H1 (cell line): ENCODE data around the gene CCDC197. TPM values are rescaled to one million over a fixed set of nuclear protein-coding genes. Genes with fewer than 3 reads are reported as not detected.

Experiments used
- CTCF ChIA-PET: fragments of 300-600 bp; sonication (Branson Sonifier 250); formaldehyde crosslinking; loops from one replicate; lab custom pipeline; 2021; ENCODE audit not compliant: partially characterized antibody; lab: Charles Lee
- POLR2A ChIA-PET: fragments of 300-600 bp; sonication (Branson Sonifier 250); formaldehyde crosslinking; loops from one replicate; lab custom pipeline; 2021; ENCODE audit warnings: inconsistent platforms; ENCODE audit not compliant: partially characterized antibody; lab: Charles Lee
- DNase-seq, 2 experiments: peaks; one replicate each; pipeline versions ENCODE4 v3.0.0 to v3.0.0-alpha.2; 2010 to 2022; ENCODE audit warnings: low spot score in 2 of 2, low read depth in 1 of 2, mixed read lengths in 1 of 2
- FAIRE-seq: peaks from 2 replicates; lab custom pipeline; 2011; peaks lifted over from hg19 to GRCh38; lab: Jason Lieb, UNC
- H2AFZ ChIP-seq: 2 replicates; pipeline ENCODE4 v1.8.1; 2012; ENCODE audit warnings: low read length, inconsistent platforms
- H2AK5ac ChIP-seq: 2 replicates; pipeline ENCODE4 v1.6.1; 2013; ENCODE audit warnings: low read depth, low read length
- H2BK120ac ChIP-seq: replicated peaks from 2 replicates; pipeline ENCODE3; 2013; ENCODE audit warnings: low read depth, low read length, inconsistent platforms
- H2BK12ac ChIP-seq: 2 replicates; pipeline ENCODE4 v1.6.1; 2013; ENCODE audit warnings: low read depth, low read length
- H2BK15ac ChIP-seq: 2 replicates; pipeline ENCODE4 v1.6.1; 2013; ENCODE audit warnings: low read length
- H2BK20ac ChIP-seq: 2 replicates; pipeline ENCODE4 v1.6.1; 2013; ENCODE audit warnings: low read length
- H2BK5ac ChIP-seq: 2 replicates; pipeline ENCODE4 v1.6.1; 2013; ENCODE audit warnings: low read depth, low read length
- H3K14ac ChIP-seq: 2 replicates; pipeline ENCODE4 v1.6.1; 2013; ENCODE audit warnings: inconsistent platforms; ENCODE audit not compliant: insufficient read length
- H3K18ac ChIP-seq: 2 replicates; pipeline ENCODE4 v1.6.1; 2013; ENCODE audit warnings: low read length; ENCODE audit errors: extremely low read depth
- H3K23ac ChIP-seq: 2 replicates; pipeline ENCODE4 v1.6.1; 2013; ENCODE audit warnings: inconsistent platforms; ENCODE audit not compliant: insufficient read length
- H3K23me2 ChIP-seq: 2 replicates; pipeline ENCODE4 v1.6.1; 2013; ENCODE audit warnings: low read depth, low read length
- H3K27ac ChIP-seq: 2 replicates; pipeline ENCODE4 v1.6.1; 2011; ENCODE audit warnings: low read depth, low read length, inconsistent platforms
- H3K27me3 ChIP-seq, 4 experiments: replicated peaks in 1 of 4; 1 replicate in 1 of 4; 2 replicates in 3 of 4; pipeline versions ENCODE4 v1.6.1 to v1.8.1; 2011 to 2013; ENCODE audit warnings: low read length in 3 of 4, mild to moderate bottlenecking in 3 of 4, inconsistent platforms in 2 of 4, mixed read lengths in 2 of 4, moderate library complexity in 1 of 4; ENCODE audit not compliant: control insufficient read depth in 3 of 4, insufficient read depth in 3 of 4; ENCODE audit errors: extremely low read depth in 1 of 4
- H3K36me3 ChIP-seq, 4 experiments: 2 replicates each; pipeline versions ENCODE4 v1.6.1 to v1.8.1; 2011 to 2013; ENCODE audit warnings: mild to moderate bottlenecking in 4 of 4, low read length in 3 of 4, moderate library complexity in 2 of 4, control low read depth in 1 of 4, inconsistent platforms in 1 of 4; ENCODE audit not compliant: insufficient read depth in 4 of 4, control insufficient read depth in 2 of 4
- H3K4ac ChIP-seq: replicated peaks from 2 replicates; pipeline ENCODE3; 2013; ENCODE audit warnings: low read length, low read depth, mixed read lengths, inconsistent platforms; ENCODE audit not compliant: insufficient read length
- H3K4me1 ChIP-seq, 4 experiments: replicated peaks in 1 of 4; 1 replicate in 1 of 4; 2 replicates in 3 of 4; pipeline versions ENCODE4 v1.6.1 to v1.8.1; 2011 to 2013; ENCODE audit warnings: low read length in 3 of 4, inconsistent platforms in 2 of 4, mixed read lengths in 1 of 4; ENCODE audit not compliant: insufficient read depth in 4 of 4, control insufficient read depth in 3 of 4
- H3K4me2 ChIP-seq, 2 experiments: 2 replicates each; pipeline versions ENCODE4 v1.6.1 to v1.8.1; 2011 to 2013; ENCODE audit warnings: low read depth in 2 of 2, low read length in 2 of 2, control low read depth in 1 of 2, inconsistent platforms in 1 of 2, mild to moderate bottlenecking in 1 of 2; ENCODE audit not compliant: insufficient read depth in 1 of 2
- H3K4me3 ChIP-seq, 4 experiments: fragments of 200-600, 300-600 bp in 1 of 4; sonication (generic), shearing (Covaris generic), sonication (Bioruptor Twin) in 1 of 4; 2 replicates each; pipeline versions ENCODE4 v1.5.1 to v1.8.1; 2011 to 2016; ENCODE audit warnings: low read length in 4 of 4, low read depth in 3 of 4, control low read depth in 2 of 4, inconsistent platforms in 2 of 4, mild to moderate bottlenecking in 2 of 4, mixed read lengths in 1 of 4, moderate library complexity in 1 of 4; ENCODE audit not compliant: insufficient read depth in 2 of 4; ENCODE audit errors: extremely low read depth in 1 of 4
- H3K56ac ChIP-seq: replicated peaks from 2 replicates; pipeline ENCODE3; 2013; ENCODE audit warnings: low read depth, mild to moderate bottlenecking, mixed read lengths, low read length, inconsistent platforms; ENCODE audit not compliant: insufficient read length
- H3K79me1 ChIP-seq: 2 replicates; pipeline ENCODE4 v1.6.1; 2013; ENCODE audit warnings: low read depth, low read length, control low read depth
- H3K79me2 ChIP-seq, 2 experiments: 2 replicates each; pipeline versions ENCODE4 v1.6.1 to v1.8.1; 2012 to 2013; ENCODE audit warnings: low read length in 2 of 2, mild to moderate bottlenecking in 2 of 2, inconsistent platforms in 1 of 2; ENCODE audit not compliant: insufficient read depth in 2 of 2, control insufficient read depth in 1 of 2
- H3K9ac ChIP-seq, 4 experiments: replicated peaks in 1 of 4; 1 replicate in 1 of 4; 2 replicates in 3 of 4; pipeline versions ENCODE4 v1.6.1 to v1.8.1; 2011 to 2013; ENCODE audit warnings: low read depth in 3 of 4, low read length in 3 of 4, control low read depth in 2 of 4, mild to moderate bottlenecking in 2 of 4, moderate library complexity in 2 of 4, inconsistent platforms in 1 of 4; ENCODE audit errors: extremely low read depth in 1 of 4
- H3K9me3 ChIP-seq, 2 experiments: 2 replicates each; pipeline versions ENCODE4 v1.6.1 to v1.8.1; 2012 to 2013; ENCODE audit warnings: mild to moderate bottlenecking in 2 of 2, moderate library complexity in 2 of 2, control low read depth in 1 of 2, inconsistent platforms in 1 of 2, low read depth in 1 of 2, low read length in 1 of 2, mixed read lengths in 1 of 2; ENCODE audit not compliant: insufficient read depth in 2 of 2
- H4K20me1 ChIP-seq, 2 experiments: replicated peaks in 1 of 2; 2 replicates each; pipeline versions ENCODE3 to v1.8.1; 2011 to 2013; ENCODE audit warnings: inconsistent platforms in 2 of 2, low read length in 2 of 2, mild to moderate bottlenecking in 1 of 2; ENCODE audit not compliant: insufficient read depth in 2 of 2, control insufficient read depth in 1 of 2
- H4K5ac ChIP-seq: 2 replicates; pipeline ENCODE4 v1.6.1; 2013; ENCODE audit warnings: low read length, low read depth, mixed read lengths, inconsistent platforms; ENCODE audit not compliant: insufficient read length
- H4K8ac ChIP-seq: 2 replicates; pipeline ENCODE4 v1.8.0; 2013; ENCODE audit warnings: mild to moderate bottlenecking, moderate library complexity, low read length, inconsistent platforms; ENCODE audit not compliant: insufficient read depth; ENCODE audit errors: extremely low read depth
- H4K91ac ChIP-seq: replicated peaks from 2 replicates; pipeline ENCODE3; 2013; ENCODE audit warnings: low read length, mixed read lengths, inconsistent platforms; ENCODE audit not compliant: insufficient read length
- CREB1 ChIP-seq: IDR thresholded peaks from 2 replicates; pipeline ENCODE4 v1.6.1; 2012; ENCODE audit warnings: inconsistent platforms
- GABPA ChIP-seq: IDR thresholded peaks from 2 replicates; pipeline ENCODE4 v1.6.1; 2011; ENCODE audit warnings: mild to moderate bottlenecking, low read length, moderate library complexity, borderline replicate concordance; ENCODE audit not compliant: insufficient read depth
- RAD21 ChIP-seq, 2 experiments: IDR thresholded peaks in 1 of 2; conservative IDR thresholded peaks in 1 of 2; 2 replicates each; pipeline ENCODE4 v1.6.1; 2011; ENCODE audit warnings: low read depth in 2 of 2, low read length in 2 of 2, improper control_type of control experiment in 1 of 2, inconsistent platforms in 1 of 2, mild to moderate bottlenecking in 1 of 2, moderate library complexity in 1 of 2
- SIRT6 ChIP-seq: IDR thresholded peaks from one replicate; pipeline ENCODE4 v1.7.1; 2012; ENCODE audit warnings: low read length, inconsistent platforms
- SRF ChIP-seq: IDR thresholded peaks from 2 replicates; pipeline ENCODE4 v1.6.1; 2011; ENCODE audit warnings: mild to moderate bottlenecking, low read depth, low read length, moderate library complexity
- TBP ChIP-seq: IDR thresholded peaks from 2 replicates; pipeline ENCODE4 v1.6.1; 2011; ENCODE audit warnings: low read depth, low read length, improper control_type of control experiment
- WGBS, 2 experiments: shearing (Covaris generic) in 1 of 2; methylation state at CpG; one replicate each; pipeline versions ENCODE4 v1.1.6 to v1.1.7; 2013 to 2015; ENCODE audit warnings: low lambda C conversion rate in 2 of 2, mixed read lengths in 2 of 2, inconsistent platforms in 1 of 2, low coverage in 1 of 2, missing lambda C conversion rate in 1 of 2; ENCODE audit not compliant: insufficient replicate concordance in 2 of 2, insufficient coverage in 1 of 2, insufficient read length in 1 of 2; ENCODE audit errors: extremely low coverage in 1 of 2, missing lambda C conversion rate in 1 of 2; 5-methylcytosine and 5-hydroxymethylcytosine counted together
- polyA plus RNA-seq, 7 experiments: library from polyadenylated mRNA; depleted of rRNA in 3 of 7; stranded (reverse) in 5 of 7; unstranded in 2 of 7; fragments of >200 nt in 5 of 7; fragments of 200-250 nt in 2 of 7; gene quantifications; 1 replicate in 5 of 7; 2 replicates in 1 of 7; 4 replicates in 1 of 7; pipeline versions ENCODE4 v1.2.1 to v1.2.3, GENCODE V29; 2011 to 2013; ENCODE audit warnings: missing spikeins in 2 of 7, mixed read lengths in 2 of 7
- total RNA-seq: library from RNA; stranded (reverse); fragmentation: NEBNext Ultra II Directional; extraction: Animal tissue kit (Norgen Biotek cat#: 25700); gene quantifications from 2 replicates; pipeline ENCODE4 v1.2.1, GENCODE V29; 2021
- TF ChIP-seq, protein P1 (sequence below), 3 experiments: IDR thresholded peaks; 1 replicate in 2 of 3; 2 replicates in 1 of 3; pipeline versions ENCODE4 v1.5.1 to v1.6.1; 2011; ENCODE audit warnings: low read length in 3 of 3, mild to moderate bottlenecking in 3 of 3, inconsistent platforms in 2 of 3, low read depth in 1 of 3, moderate library complexity in 1 of 3; ENCODE audit not compliant: insufficient read depth in 1 of 3; ENCODE audit errors: control extremely low read depth in 1 of 3
- TF ChIP-seq, protein P2 (sequence below): IDR thresholded peaks from 2 replicates; pipeline ENCODE4 v1.6.1; 2012; ENCODE audit warnings: inconsistent platforms
- TF ChIP-seq, protein P3 (sequence below): IDR thresholded peaks from 2 replicates; pipeline ENCODE4 v1.6.1; 2011; ENCODE audit warnings: low read depth, mild to moderate bottlenecking, low read length; ENCODE audit not compliant: insufficient read depth

CCDC197 gene
- total and polyA plus RNA-seq, 2 of the 8 experiments (the other 6 are each of a cell fraction or from before 2014, with no cell fraction given), result not detected

DNA sequence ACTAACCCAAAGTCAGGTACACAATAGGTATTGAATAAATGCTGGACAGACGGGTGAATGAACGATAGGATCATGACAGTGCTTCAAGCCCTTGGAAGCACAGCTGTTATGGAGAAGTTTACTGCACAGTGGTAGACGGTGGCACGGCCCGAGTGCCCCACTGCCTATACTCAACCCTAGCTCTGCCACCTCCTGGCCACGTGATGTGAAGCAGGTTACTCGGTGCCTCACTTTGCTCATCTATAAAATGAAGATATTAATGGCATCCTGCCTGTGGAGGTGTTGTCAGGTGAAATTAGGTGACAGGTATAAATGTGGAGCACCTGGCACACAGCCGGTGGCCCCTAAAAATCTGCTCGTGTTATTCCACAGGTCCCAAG, 26.5 kb upstream of the CCDC197 start:
- H4K5ac ChIP-seq, result no peak overlapping the region
- H2BK5ac ChIP-seq, result no peak overlapping the region
- no peak overlapping the region for H2AFZ ChIP-seq
- no peaks in the 10 kb centered on the region for H3K9me3 ChIP-seq
- ChIA-PET POLR2A (interaction anchor here (1.0 to 1.3 kb wide), 2 partner anchors 18 to 31 kb away, joined by 3 to 4 read pairs; no protein-coding TSS in a partner anchor), CTCF (interaction anchor here (0.6 to 7.8 kb wide), 17 partner anchors 8 to 134 kb away, joined by 3 to 81 read pairs (median 6); partner anchors contain the start of gene CCDC197)
- no peaks in the 10 kb centered on the region for H3K79me1 ChIP-seq
- 77% methylated on average over 9 of the region's 9 CpGs; no CpG with 5 or more reads in 1 of the 2 experiments for WGBS, 2 experiments
- no peak overlapping the region for H3K14ac ChIP-seq
- no peak overlapping the region for H2BK120ac ChIP-seq
- DNase-seq, result no peak
- H3K4me1 ChIP-seq, result peaks cover 0 to 2% (median 0%) of the 10 kb centered on the region in 4 experiments; a peak in 1 of 7 replicates
- no peak overlapping the region for H3K4ac ChIP-seq
- H3K4me2 ChIP-seq, result no peak overlapping the region
- no peak overlapping the region for H3K9ac ChIP-seq
- H3K23ac ChIP-seq, result no peak overlapping the region
- H2BK20ac ChIP-seq, result no peak overlapping the region
- H3K79me2 ChIP-seq, result no peaks in the 10 kb centered on the region
- H2BK15ac ChIP-seq, result no peak overlapping the region
- no peaks in the 10 kb centered on the region for H3K36me3 ChIP-seq
- FAIRE-seq, result no peak
- H4K91ac ChIP-seq, result no peak overlapping the region
- no peak overlapping the region; the same call in 1 of the 2 replicates for H4K8ac ChIP-seq
- H3K23me2 ChIP-seq, result no peaks in the 10 kb centered on the region
- H3K18ac ChIP-seq, result no peak overlapping the region
- H2AK5ac ChIP-seq, result no peak overlapping the region
- H3K56ac ChIP-seq, result no peak overlapping the region
- H2BK12ac ChIP-seq, result no peak overlapping the region
- no peak overlapping the region for H3K4me3 ChIP-seq
- H3K27ac ChIP-seq, result no peak overlapping the region
- no peaks in the 10 kb centered on the region for H3K27me3 ChIP-seq
- H4K20me1 ChIP-seq, result no peaks in the 10 kb centered on the region
- TF ChIP-seq GABPA, result 0 out of 2 replicates have a peak, but pooled peaks have one; percentile 19
- TF ChIP-seq RAD21 (IDR thresholded peaks at IDR 0.05 in 1 of 2, conservative IDR thresholded peaks at IDR 0.05 in 1 of 2; ENCODE audit: low read depth in 2 of 2, low read length in 2 of 2), result peak; percentile 53 to 71
- TF ChIP-seq, protein P1, sequence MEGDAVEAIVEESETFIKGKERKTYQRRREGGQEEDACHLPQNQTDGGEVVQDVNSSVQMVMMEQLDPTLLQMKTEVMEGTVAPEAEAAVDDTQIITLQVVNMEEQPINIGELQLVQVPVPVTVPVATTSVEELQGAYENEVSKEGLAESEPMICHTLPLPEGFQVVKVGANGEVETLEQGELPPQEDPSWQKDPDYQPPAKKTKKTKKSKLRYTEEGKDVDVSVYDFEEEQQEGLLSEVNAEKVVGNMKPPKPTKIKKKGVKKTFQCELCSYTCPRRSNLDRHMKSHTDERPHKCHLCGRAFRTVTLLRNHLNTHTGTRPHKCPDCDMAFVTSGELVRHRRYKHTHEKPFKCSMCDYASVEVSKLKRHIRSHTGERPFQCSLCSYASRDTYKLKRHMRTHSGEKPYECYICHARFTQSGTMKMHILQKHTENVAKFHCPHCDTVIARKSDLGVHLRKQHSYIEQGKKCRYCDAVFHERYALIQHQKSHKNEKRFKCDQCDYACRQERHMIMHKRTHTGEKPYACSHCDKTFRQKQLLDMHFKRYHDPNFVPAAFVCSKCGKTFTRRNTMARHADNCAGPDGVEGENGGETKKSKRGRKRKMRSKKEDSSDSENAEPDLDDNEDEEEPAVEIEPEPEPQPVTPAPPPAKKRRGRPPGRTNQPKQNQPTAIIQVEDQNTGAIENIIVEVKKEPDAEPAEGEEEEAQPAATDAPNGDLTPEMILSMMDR (IDR thresholded peaks at IDR 0.05; ENCODE audit: control extremely low read depth in 1 of 3, insufficient read depth in 1 of 3, low read depth in 1 of 3, low read length in 3 of 3), result peak; percentile 59 to 70 (median 61)
- TF ChIP-seq, protein P2, sequence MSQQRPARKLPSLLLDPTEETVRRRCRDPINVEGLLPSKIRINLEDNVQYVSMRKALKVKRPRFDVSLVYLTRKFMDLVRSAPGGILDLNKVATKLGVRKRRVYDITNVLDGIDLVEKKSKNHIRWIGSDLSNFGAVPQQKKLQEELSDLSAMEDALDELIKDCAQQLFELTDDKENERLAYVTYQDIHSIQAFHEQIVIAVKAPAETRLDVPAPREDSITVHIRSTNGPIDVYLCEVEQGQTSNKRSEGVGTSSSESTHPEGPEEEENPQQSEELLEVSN, result no peak
- TF ChIP-seq SRF, result no peak
- TF ChIP-seq TBP, result no peak
- TF ChIP-seq, protein P3, sequence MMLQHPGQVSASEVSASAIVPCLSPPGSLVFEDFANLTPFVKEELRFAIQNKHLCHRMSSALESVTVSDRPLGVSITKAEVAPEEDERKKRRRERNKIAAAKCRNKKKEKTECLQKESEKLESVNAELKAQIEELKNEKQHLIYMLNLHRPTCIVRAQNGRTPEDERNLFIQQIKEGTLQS, result 0 out of 2 replicates have a peak, but pooled peaks have one; percentile 8
- TF ChIP-seq SIRT6, result no peak
- no peak for TF ChIP-seq CREB1
